HL-60 (cell line): ENCODE results near the gene TTC27.

Source experiments
- GABPA ChIP-seq: IDR thresholded peaks from 2 replicates; pipeline ENCODE4 v1.6.1; 2012; ENCODE audit warnings: low read depth
- TF ChIP-seq, protein P1 (sequence below): IDR thresholded peaks from one replicate; pipeline ENCODE4 v1.5.1; 2011; ENCODE audit warnings: low read length, control low read depth, inconsistent platforms; ENCODE audit not compliant: insufficient read depth

- TF ChIP-seq, protein P1, sequence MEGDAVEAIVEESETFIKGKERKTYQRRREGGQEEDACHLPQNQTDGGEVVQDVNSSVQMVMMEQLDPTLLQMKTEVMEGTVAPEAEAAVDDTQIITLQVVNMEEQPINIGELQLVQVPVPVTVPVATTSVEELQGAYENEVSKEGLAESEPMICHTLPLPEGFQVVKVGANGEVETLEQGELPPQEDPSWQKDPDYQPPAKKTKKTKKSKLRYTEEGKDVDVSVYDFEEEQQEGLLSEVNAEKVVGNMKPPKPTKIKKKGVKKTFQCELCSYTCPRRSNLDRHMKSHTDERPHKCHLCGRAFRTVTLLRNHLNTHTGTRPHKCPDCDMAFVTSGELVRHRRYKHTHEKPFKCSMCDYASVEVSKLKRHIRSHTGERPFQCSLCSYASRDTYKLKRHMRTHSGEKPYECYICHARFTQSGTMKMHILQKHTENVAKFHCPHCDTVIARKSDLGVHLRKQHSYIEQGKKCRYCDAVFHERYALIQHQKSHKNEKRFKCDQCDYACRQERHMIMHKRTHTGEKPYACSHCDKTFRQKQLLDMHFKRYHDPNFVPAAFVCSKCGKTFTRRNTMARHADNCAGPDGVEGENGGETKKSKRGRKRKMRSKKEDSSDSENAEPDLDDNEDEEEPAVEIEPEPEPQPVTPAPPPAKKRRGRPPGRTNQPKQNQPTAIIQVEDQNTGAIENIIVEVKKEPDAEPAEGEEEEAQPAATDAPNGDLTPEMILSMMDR: no peak
- no peak for TF ChIP-seq GABPA
Observed at GRCh38 chr2:32688541-32688940, 60.7 kb downstream of the TTC27 start.
